PC-9 (cell line): ENCODE results near the gene NDUFB8.

Experiments
- CTCF ChIP-seq: fragments of 200-600 bp; sonication (generic); conservative IDR thresholded peaks from 2 replicates; pipeline ENCODE4 v1.6.1; 2017; ENCODE audit warnings: mixed run types, antibody characterized with exemption, mild to moderate bottlenecking, moderate library complexity
- EZH2 ChIP-seq: fragments of 200-600 bp; sonication (generic); IDR thresholded peaks from 2 replicates; pipeline ENCODE4 v1.8.0; 2017; ENCODE audit warnings: antibody characterized with exemption, low read depth

GRCh38 chr10:100485366-100485765, 44.3 kb downstream of the NDUFB8 start:
- TF ChIP-seq EZH2 (no peak), CTCF (no peak)
